GM18870 (cell line): ENCODE measurements around the gene MRPL18.

Source experiments
- ATAC-seq: cut with Tn5 transposase; IDR thresholded peaks from one replicate; pipeline ENCODE4 v1.9.1; 2021; ENCODE audit warnings: moderate library complexity; ENCODE audit not compliant: unreplicated experiment

Gene MRPL18

GRCh38 chr6:159838020-159838744, 47.9 kb downstream of the MRPL18 start:
- no peak for ATAC-seq

- no peak for ATAC-seq
These were observed 51.8 kb downstream of the MRPL18 start for GRCh38 chr6:159842035-159842434.

- no peak for ATAC-seq
These were observed 54.7 kb downstream of the MRPL18 start for GRCh38 chr6:159844737-159845645.
